Urothelium cell line (cell line): Measurements from ENCODE around the gene ZNF646.

Experiments used
- DNase-seq: peaks from one replicate; pipeline ENCODE4 v3.0.0; 2011; ENCODE audit warnings: low spot score, mixed read lengths
- FAIRE-seq: peaks from 2 replicates; lab custom pipeline; 2011; peaks lifted over from hg19 to GRCh38; lab: Jason Lieb, UNC

The ZNF646 gene

DNA sequence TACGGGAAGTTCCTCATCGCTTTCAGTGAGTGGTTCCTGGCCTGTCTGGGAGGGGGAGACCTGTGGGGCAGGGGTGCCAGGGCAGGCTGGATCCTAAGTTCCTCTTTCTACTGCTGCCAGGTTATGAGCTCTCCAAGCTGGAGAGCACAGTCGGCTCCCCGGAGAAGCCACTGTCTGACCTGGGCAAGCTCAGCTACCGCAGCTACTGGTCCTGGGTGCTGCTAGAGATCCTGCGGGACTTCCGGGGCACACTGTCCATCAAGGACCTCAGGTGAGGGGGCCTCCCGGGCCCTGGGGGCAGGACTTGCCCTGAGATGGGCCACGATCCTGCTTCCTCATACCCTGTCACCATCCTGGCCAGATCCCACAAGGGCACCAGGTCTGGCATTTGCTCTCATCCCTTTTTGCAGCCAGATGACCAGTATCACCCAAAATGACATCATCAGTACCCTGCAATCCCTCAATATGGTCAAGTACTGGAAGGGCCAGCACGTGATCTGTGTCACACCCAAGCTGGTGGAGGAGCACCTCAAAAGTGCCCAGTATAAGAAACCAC is 56.2 kb downstream of the ZNF646 start:
- FAIRE-seq = no peak

GRCh38 chr16:31130899-31131298 is 56.7 kb downstream of the ZNF646 start:
- DNase-seq (no peak), FAIRE-seq (no peak)

More for the DNA sequence above, 56.2 kb downstream of the ZNF646 start:
- DNase-seq = no peak

GRCh38 chr16:31131416-31131815 is 57.2 kb downstream of the ZNF646 start:
- FAIRE-seq (no peak), DNase-seq (no peak)

- DNase-seq = no peak
Observed at GRCh38 chr16:31131841-31132271, 57.6 kb downstream of the ZNF646 start.

GRCh38 chr16:31132303-31132979 is 58.2 kb downstream of the ZNF646 start:
- no peak for DNase-seq
- FAIRE-seq = no peak

More at GRCh38 chr16:31131841-31132271, 57.6 kb downstream of the ZNF646 start:
- no peak for FAIRE-seq

DNA sequence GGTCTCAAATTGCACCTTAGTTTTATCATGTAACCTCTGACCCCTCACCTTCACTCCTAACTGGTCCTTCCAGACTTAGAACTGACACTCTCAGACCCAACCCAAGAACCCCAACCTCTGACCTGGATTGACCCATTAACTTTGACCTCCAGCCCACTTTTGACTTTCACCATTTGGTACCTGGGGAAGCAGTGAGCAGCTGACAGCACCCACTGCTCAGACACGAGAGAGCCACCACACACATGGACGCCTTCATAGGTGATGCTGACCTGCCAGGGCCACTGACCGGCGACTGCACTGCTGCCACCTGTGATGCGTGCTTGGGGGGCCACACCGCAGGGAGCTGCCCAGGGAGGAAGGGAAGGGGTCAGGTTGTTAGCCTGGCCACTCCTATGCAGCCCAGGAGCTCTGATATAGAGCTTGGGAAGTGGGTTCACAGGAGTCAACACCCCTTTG is 58.9 kb downstream of the ZNF646 start:
- FAIRE-seq (no peak), DNase-seq (no peak)
